Limb (tissue), 2 donors: Measurements from ENCODE around the gene SOX5.
"Not testable (repeated sequence)": the region's sequence is repeated elsewhere in the genome, so short reads cannot be mapped to it uniquely, and the experiment has no call there.

Experiments used
- DNase-seq, 2 donors: peaks; one replicate each; pipeline ENCODE4 v3.0.0-alpha.2; 2016; ENCODE audit errors: extremely low spot score in 2 of 2

SOX5 gene

GRCh38 chr12:23843958-23844357, 105.5 kb downstream of the SOX5 start:
- DNase-seq, result no peak

DNA sequence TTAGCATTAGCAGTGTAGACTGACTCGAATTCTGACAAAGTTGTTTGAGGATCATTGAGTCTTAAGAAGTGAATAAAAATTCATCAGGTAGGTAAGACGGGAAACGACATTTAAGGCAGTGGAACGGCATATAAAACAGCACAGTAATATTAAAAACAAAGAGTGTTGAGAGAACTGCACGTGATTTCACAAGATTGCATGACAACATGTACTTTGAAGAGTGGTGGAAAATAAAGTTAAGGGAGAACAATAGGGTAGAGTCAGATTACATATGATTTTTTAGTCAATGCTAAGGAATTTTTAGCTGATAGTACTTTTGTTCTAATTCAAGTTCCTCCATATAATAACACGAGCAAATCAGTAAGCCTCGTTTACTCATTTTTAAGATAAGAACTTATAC, 115.4 kb downstream of the SOX5 start:
- no peak for DNase-seq

DNA sequence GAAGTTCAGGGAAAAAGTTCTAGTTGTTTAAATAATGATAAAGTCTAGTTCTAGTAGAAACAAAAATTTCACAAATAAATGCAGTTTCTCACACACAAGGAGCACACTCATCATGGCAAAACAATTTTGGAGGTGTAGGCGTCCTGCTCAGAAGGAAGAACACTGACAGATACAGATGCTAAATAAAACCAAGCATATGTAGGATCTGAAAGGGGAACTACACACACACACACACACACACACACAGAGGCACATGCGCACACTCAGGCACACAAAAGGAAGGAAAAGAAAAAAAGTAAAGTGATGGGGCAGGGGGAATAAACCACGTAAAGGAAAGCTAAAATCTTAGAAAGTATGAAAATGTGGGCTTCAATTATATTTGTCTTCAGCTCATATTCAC, 117.7 kb downstream of the SOX5 start:
- no peak for DNase-seq

- no peak for DNase-seq
Observed at GRCh38 chr12:23830210-23830609, 119.3 kb downstream of the SOX5 start.

GRCh38 chr12:23827353-23827752, 122.1 kb downstream of the SOX5 start:
- no peak for DNase-seq

- DNase-seq, result not testable (repeated sequence)
Observed at GRCh38 chr12:23825124-23825523, 124.3 kb downstream of the SOX5 start.

DNA sequence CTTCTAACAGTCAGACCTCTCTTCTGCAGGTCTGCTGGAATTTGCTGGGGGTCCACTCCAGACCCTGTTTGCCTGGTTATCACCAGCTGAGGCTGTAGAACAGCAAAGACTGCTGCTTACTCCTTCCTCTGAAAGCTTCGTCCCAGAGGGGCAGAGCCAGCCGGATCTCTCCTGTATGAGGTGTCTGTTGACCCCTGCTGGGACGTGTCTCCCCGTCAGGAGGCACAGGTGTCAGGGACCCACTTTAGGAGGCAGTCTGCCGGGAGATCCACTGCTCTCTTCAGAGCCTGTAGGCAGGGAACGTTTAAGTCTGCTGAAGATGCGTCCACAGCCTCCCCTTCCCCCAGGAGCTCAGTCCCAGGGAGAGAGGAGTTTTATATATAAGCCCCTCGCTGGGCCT, 125.1 kb downstream of the SOX5 start:
- no peak for DNase-seq

- not testable (repeated sequence) for DNase-seq
Observed at GRCh38 chr12:23822883-23823282, 126.6 kb downstream of the SOX5 start.

- DNase-seq, result no peak
Observed at GRCh38 chr12:23817345-23817744, 132.1 kb downstream of the SOX5 start.

DNA sequence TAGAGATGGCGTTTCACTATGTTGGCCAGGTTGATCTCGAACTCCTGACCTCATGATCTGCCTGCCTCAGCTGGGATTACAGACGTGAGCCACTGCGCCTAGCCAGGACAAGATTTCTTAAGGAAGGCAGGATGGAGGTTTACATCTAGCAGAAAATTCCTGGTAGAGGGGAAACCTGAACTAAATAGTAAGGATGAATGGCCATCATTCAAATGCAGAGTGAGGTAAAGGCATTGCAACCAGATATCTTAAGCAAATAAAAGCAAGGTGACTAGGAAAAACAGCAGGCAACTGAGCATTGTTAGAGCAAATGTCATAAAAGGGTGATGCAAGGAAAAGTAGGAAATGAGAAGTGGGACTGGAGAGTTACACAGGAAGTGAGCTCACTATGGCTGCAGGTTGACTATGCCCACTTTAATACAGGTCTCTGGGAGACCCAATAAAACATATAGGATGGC, 133.0 kb downstream of the SOX5 start:
- no peak for DNase-seq

- no peak for DNase-seq
Observed at GRCh38 chr12:23815810-23816209, 133.7 kb downstream of the SOX5 start.

GRCh38 chr12:23813206-23813605, 136.3 kb downstream of the SOX5 start:
- no peak for DNase-seq

GRCh38 chr12:23810329-23810902, 139.1 kb downstream of the SOX5 start:
- no peak for DNase-seq

DNA sequence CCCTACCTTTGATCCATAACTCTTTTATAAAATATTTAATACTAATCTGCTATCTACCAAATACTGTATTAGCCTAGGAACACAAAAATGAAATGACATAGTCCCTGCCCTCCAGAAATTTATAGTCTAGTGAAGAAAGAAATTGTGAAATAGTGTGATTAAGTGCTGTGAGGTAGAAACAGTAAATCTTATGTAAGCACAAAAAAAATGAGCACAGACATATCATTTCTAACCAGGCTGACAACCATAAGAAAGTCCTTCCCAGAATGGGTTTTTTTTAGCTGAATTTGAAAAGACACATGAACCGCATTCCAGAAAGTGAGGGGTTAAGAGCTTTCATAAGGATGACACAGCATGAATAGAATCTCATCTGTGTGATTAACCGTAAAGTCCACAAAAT, 145.9 kb downstream of the SOX5 start:
- DNase-seq, result no peak

GRCh38 chr12:23795494-23795893, 154.0 kb downstream of the SOX5 start:
- no peak for DNase-seq

DNA sequence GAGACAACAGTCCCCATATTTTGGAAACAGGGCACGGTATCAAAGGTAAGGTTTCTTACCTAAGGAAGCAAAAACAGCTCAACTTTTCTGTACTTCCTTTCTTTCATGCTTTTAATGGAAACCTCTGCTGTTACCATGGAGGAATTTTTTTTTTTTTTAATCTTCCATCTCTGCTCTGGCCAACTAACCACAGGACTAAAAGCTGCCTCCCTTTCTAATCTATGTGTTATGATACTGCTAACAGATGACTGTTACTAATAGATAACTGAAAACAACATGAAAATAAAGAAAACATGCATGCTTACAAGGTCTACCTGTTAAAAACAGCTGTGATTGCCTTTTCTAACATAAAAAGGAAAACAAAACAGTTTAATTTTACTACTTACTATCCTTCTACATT, 168.4 kb downstream of the SOX5 start:
- DNase-seq, result no peak

DNA sequence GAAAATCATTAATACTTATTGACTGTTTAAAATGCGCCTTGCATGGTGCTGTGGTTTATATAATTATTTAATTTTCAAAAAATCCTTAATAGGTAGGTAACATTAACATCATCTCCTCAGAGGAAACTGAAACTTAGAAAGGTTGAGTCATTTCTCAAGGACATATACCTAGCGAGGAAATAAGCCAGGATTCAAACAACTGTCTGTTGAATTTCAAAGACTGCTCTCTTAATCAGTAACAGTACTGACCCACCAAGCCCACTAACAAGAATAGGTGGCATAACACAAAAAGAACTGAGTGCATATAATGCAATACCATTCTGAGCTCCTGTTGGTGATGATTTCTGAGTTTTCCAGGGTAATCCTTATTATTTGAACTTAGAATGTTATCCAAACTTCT, 174.3 kb downstream of the SOX5 start:
- DNase-seq, result no peak

- DNase-seq, result peak; percentile 72 to 77
Observed at GRCh38 chr12:23771240-23771949, 178.1 kb downstream of the SOX5 start.

GRCh38 chr12:23770202-23770938, 179.1 kb downstream of the SOX5 start:
- DNase-seq, result no peak

DNA sequence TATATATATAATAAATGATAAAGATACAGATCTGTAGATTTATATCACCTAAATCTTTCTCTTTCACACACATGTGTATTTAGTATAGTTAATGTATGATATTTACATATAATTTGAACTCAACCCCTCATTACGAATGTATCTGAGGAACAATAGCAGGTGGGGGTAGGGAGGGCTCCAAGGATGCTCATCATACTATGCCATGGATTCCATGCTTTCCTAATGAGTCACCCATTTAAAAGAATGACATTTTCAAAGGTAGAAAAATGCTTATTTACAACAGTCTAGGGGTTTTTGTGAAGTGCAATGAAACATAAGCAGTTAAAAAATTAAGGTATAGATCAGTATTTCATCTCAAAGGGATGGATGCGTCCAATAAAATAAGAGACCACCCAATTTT, 181.6 kb downstream of the SOX5 start:
- DNase-seq, result no peak

- DNase-seq, result no peak
Observed at GRCh38 chr12:23763724-23764123, 185.7 kb downstream of the SOX5 start.

DNA sequence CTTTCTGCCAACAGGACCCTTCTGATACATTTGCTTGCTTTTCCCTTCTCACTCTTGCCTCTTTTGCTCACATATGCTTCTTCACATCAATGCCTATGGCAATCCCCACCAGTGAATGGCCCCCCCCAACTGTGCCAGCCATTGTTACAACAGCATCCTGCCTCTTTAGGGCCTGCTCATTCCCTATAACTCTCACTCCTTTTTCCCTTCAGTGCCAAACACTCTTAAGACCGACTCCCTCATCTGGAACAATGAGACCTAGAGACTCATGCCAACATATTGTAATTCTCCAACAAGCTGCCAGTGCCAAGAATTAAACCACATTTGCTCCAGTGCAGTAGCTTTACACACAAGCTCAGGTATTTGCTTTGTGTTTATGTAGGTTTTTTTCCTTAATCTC, 189.0 kb downstream of the SOX5 start:
- no peak for DNase-seq

DNA sequence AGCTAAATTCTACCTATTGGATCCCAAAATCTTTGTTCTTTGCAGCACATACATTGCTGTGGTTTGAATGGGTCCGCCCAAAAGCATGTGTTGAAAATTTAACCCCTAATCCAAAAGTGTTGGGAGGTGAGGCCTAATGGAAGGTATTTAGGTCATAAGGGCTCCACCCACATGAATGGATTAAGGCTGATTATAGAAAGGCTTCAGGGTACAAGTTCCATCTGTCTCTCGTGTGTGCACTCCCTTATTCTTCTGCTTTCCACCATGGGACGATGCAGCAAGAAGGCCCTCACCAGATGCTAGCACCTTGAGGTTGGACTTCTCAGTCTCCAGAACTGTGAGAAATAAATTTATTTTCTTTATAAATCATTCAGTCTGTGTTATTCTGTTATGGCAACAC, 190.9 kb downstream of the SOX5 start:
- DNase-seq, result no peak
